Measurements from ENCODE around the gene SH3PXD2A.

GRCh38 chr10:103699611-103700435 lies 155.6 kb downstream of the SH3PXD2A start:
- TF ChIP-seq CTCF (IDR thresholded peaks at IDR 0.05) (peak in 3 of 5 experiments; percentile 22 to 38 (median 36)), EP300 (IDR thresholded peaks at IDR 0.05) (peak in 1 of 2 donors; percentile 49), POLR2A (IDR thresholded peaks at IDR 0.05) (peak in 1 of 2 donors; percentile 13)
